Stimulated activated CD8-positive, alpha-beta memory T cell treated with anti-CD3 and anti-CD28 coated beads, Interleukin-7, amount 100 ng/mL, for 48 hours (primary cell): ENCODE results near the gene NFKBIA.
A peak's percentile ranks its signal among the peaks of the same experiment; 100 is the strongest.
"Not testable (repeated sequence)": the region's sequence is repeated elsewhere in the genome, so short reads cannot be mapped to it uniquely, and the experiment has no call there.

Experiments
- DNase-seq, 2 donors: peaks; one replicate each; pipeline ENCODE4 v3.0.0-alpha.2; 2020; ENCODE audit warnings: low read depth in 1 of 2; ENCODE audit errors: extremely low read depth in 1 of 2

NFKBIA gene

GRCh38 chr14:35409595-35409994, 5.0 kb upstream of the NFKBIA start:
- DNase-seq: no peak

GRCh38 chr14:35408026-35408425, 3.5 kb upstream of the NFKBIA start:
- no peak for DNase-seq

GRCh38 chr14:35407306-35407630, 2.7 kb upstream of the NFKBIA start:
- no peak for DNase-seq

- no peak for DNase-seq
Measured at GRCh38 chr14:35406506-35407305, 2.2 kb upstream of the NFKBIA start.

- no peak for DNase-seq
Measured at GRCh38 chr14:35406090-35406489, 1.5 kb upstream of the NFKBIA start.

GRCh38 chr14:35405304-35405996, 901 bp upstream of the NFKBIA start:
- DNase-seq: no peak

GRCh38 chr14:35403603-35404448, 723 bp downstream of the NFKBIA start:
- peak; percentile 89 to 92 for DNase-seq

GRCh38 chr14:35403114-35403602, 1.4 kb downstream of the NFKBIA start:
- peak in 1 of 2 donors; percentile 46 for DNase-seq

- no peak for DNase-seq
Measured at GRCh38 chr14:35402323-35403113, 2.0 kb downstream of the NFKBIA start.

- no peak for DNase-seq
Measured at GRCh38 chr14:35401422-35402265, 2.9 kb downstream of the NFKBIA start.

- DNase-seq: peak in 1 of 2 donors; percentile 61
Measured at GRCh38 chr14:35400648-35401421, 3.7 kb downstream of the NFKBIA start.

GRCh38 chr14:35399083-35399937, 5.2 kb downstream of the NFKBIA start:
- DNase-seq: no peak

- no peak for DNase-seq
Measured at GRCh38 chr14:35398071-35398584, 6.4 kb downstream of the NFKBIA start.

GRCh38 chr14:35396610-35397009, 7.9 kb downstream of the NFKBIA start:
- DNase-seq: not testable (repeated sequence)

- DNase-seq: no peak
Measured at GRCh38 chr14:35395283-35395682, 9.3 kb downstream of the NFKBIA start.

GRCh38 chr14:35394326-35395013, 10.1 kb downstream of the NFKBIA start:
- DNase-seq: no peak

GRCh38 chr14:35393826-35394225, 10.7 kb downstream of the NFKBIA start:
- DNase-seq: no peak
